Measurements from ENCODE around the gene PPP2R5B.

DNA sequence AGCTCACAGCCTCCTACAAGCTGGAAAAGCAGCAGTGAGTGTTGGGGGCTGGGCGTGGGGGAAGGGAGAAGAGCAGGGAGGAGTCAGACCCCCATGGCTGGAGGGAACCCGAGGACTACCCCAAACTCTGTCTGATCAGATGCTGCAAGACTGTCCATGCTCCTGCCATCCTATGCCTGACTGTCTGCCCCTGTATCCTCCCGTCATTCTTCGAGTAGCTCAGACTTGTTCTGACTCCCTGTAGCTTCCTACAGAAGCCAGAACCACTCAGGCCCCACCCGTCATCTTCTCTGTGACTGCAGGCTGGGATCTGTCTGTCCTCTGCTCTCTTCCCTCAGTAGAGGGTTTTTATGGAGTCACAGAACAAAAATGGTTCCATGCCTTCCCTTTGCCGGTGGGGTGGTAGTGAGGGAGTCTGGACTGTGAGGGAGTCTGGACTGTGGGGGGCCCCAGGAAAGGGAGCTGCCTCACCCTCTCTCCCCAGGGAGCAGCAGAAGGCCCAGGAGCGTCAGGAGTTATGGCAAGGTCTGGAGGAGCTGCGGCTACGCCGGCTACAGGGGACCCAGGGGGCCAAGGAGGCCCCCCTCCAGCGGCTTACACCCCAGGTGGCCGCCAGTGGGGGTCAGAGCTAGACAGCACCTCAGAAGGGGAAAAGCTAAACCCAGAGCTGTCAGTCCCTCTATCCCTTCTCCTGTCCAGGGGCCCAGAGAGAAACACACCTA, 8.9 kb downstream of the PPP2R5B start:
- TF ChIP-seq, protein P1, sequence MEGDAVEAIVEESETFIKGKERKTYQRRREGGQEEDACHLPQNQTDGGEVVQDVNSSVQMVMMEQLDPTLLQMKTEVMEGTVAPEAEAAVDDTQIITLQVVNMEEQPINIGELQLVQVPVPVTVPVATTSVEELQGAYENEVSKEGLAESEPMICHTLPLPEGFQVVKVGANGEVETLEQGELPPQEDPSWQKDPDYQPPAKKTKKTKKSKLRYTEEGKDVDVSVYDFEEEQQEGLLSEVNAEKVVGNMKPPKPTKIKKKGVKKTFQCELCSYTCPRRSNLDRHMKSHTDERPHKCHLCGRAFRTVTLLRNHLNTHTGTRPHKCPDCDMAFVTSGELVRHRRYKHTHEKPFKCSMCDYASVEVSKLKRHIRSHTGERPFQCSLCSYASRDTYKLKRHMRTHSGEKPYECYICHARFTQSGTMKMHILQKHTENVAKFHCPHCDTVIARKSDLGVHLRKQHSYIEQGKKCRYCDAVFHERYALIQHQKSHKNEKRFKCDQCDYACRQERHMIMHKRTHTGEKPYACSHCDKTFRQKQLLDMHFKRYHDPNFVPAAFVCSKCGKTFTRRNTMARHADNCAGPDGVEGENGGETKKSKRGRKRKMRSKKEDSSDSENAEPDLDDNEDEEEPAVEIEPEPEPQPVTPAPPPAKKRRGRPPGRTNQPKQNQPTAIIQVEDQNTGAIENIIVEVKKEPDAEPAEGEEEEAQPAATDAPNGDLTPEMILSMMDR (conservative IDR thresholded peaks at IDR 0.05 in 1 of 2, IDR thresholded peaks at IDR 0.05 in 1 of 2; ENCODE audit: extremely low read depth in 1 of 2, insufficient read depth in 1 of 2, low read depth in 1 of 2, low read length in 2 of 2), result no peak
- no peak for TF ChIP-seq EZH2 (IDR thresholded peaks at IDR 0.05; ENCODE audit: borderline replicate concordance, low read length)

Measured in mammary epithelial cell (primary cell).